Measurements from ENCODE around the gene ANO6.
"Not testable (repeated sequence)": the region's sequence is repeated elsewhere in the genome, so short reads cannot be mapped to it uniquely, and the experiment has no call there.

Gene ANO6

DNA sequence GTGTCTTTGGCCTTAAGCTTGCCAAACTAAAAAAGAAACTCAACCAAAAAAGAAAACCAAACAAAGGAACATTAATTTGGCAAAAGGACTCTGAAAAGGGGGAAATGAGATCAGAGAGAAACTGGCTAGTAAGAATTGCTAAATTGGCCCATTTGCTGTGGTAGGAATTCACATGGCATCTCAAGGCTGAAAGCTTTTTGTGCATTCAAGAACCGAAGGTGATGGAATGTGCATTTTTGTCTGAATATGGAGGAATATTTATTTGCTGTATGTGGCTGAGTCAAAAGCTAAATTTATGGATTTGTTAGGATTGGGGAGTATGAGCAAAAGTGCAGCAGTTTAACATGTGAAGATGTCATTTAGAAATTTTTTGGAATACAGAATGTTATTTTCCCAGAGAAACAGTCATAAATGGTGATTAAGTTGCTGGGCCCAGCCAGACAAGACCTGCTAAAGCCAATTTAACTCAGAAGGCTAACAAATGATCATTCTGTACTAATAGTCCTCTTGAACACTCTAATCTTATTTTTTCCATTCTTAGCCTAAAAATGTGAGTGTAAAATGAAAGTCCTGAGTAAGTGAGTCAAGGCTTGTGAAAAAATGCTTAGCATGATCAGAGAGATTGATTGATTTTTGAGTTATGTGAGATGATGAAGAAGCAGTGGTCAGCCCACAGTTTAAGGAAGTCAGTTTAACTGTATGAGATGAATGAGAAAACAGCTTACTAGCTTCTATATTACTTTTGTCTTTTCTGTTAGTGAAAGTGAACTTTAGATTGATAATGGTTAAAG is 94.1 kb downstream of the ANO6 start:
- Histone ChIP-seq H3K79me2 (ENCODE audit: control insufficient read depth, insufficient read depth, low read length, unreplicated experiment) (peaks cover 3% of the 10 kb centered on the region), H3K27me3 (ENCODE audit: insufficient read depth, low read length) (no peaks in the 10 kb centered on the region), H3K4me1 (ENCODE audit: control insufficient read depth, insufficient read depth, low read length, unreplicated experiment) (peaks cover 13% of the 10 kb centered on the region), H2AFZ (ENCODE audit: low read length, unreplicated experiment) (no peak overlapping the region), H3K4me3 (ENCODE audit: low read depth, low read length) (no peak overlapping the region), H3K27ac (ENCODE audit: low read depth, low read length) (no peak overlapping the region), H3K36me3 (ENCODE audit: insufficient read depth, low read length) (peaks cover 16% of the 10 kb centered on the region; the same call in 1 of the 2 replicates)

DNA sequence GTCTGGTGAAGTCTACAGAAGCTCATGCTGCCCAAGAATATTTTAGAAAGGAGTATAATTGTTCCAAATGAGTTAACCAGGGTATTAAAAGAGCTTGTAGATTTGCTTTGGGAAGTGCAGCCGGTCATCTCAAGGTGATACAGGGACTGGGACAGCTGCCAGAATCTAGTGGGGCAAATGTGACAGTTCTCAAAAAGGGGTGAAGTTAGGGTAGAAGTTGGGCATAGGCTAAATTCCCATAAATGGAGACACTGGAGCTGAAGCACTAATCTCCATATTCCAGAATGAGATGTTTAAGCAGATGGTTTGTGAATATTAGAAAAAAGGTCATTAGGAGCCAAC is 94.7 kb downstream of the ANO6 start:
- peaks cover 16% of the 10 kb centered on the region; the same call in 1 of the 2 replicates for H3K36me3 ChIP-seq (ENCODE audit: insufficient read depth, low read length)
- no peak overlapping the region for H2AFZ ChIP-seq (ENCODE audit: low read length, unreplicated experiment)
- H3K27me3 ChIP-seq (ENCODE audit: insufficient read depth, low read length), result no peaks in the 10 kb centered on the region
- no peak overlapping the region for H3K4me3 ChIP-seq (ENCODE audit: low read depth, low read length)
- no peak overlapping the region for H3K27ac ChIP-seq (ENCODE audit: low read depth, low read length)
- H3K4me1 ChIP-seq (ENCODE audit: control insufficient read depth, insufficient read depth, low read length, unreplicated experiment), result peaks cover 13% of the 10 kb centered on the region
- H3K79me2 ChIP-seq (ENCODE audit: control insufficient read depth, insufficient read depth, low read length, unreplicated experiment), result peaks cover 3% of the 10 kb centered on the region

DNA sequence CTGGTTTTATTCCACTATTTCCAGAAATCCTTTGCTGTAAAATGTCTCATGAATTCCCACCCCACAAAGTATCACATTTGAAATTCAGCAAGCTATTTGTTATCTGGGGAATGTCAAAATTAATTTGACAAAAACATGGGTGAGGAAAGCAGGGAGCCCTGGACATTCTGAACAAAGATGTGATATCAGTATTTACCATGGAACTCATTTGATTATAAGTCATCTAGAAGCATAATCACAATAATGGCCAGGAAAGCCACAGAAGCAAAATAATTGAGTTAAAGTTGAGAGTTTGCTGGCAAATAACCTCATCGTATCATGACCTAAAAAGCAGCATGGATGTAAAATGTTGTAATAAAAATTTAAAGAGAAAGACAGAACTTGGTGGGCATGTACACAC is 96.1 kb downstream of the ANO6 start:
- Histone ChIP-seq H3K27me3 (ENCODE audit: insufficient read depth, low read length) (no peaks in the 10 kb centered on the region), H2AFZ (ENCODE audit: low read length, unreplicated experiment) (no peak overlapping the region), H3K36me3 (ENCODE audit: insufficient read depth, low read length) (peaks cover 13% of the 10 kb centered on the region; the same call in 1 of the 2 replicates), H3K4me3 (ENCODE audit: low read depth, low read length) (no peak overlapping the region), H3K79me2 (ENCODE audit: control insufficient read depth, insufficient read depth, low read length, unreplicated experiment) (no peaks in the 10 kb centered on the region), H3K27ac (ENCODE audit: low read depth, low read length) (no peak overlapping the region), H3K4me1 (ENCODE audit: control insufficient read depth, insufficient read depth, low read length, unreplicated experiment) (peaks cover 13% of the 10 kb centered on the region)

DNA sequence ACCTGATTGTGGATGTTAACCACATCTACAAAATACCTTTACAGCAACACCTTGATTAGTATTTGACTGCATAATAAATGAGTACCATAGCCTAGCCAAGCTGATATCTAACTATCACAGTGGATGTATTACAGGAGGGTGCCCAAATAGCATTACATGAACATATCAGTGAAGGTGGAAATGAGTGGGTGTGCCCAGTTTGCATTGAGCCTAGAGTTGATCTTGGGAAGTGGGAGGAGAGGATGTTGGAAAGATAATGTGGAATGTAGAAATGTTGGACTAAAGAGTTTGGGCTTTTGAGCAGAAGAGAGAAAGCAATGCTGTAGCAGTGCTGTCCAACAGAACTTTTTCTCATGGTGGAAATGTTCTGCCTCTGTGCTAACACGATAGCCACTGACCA is 98.9 kb downstream of the ANO6 start:
- H3K27ac ChIP-seq (ENCODE audit: low read depth, low read length), result no peak overlapping the region
- no peak overlapping the region for H2AFZ ChIP-seq (ENCODE audit: low read length, unreplicated experiment)

GRCh38 chr12:45315462-45315861 is 99.6 kb downstream of the ANO6 start:
- no peaks in the 10 kb centered on the region for H3K27me3 ChIP-seq (ENCODE audit: insufficient read depth, low read length)
- no peaks in the 10 kb centered on the region for H3K79me2 ChIP-seq (ENCODE audit: control insufficient read depth, insufficient read depth, low read length, unreplicated experiment)
- H3K36me3 ChIP-seq (ENCODE audit: insufficient read depth, low read length), result peaks cover 13% of the 10 kb centered on the region; the same call in 1 of the 2 replicates
- no peak overlapping the region for H3K27ac ChIP-seq (ENCODE audit: low read depth, low read length)
- no peak overlapping the region for H2AFZ ChIP-seq (ENCODE audit: low read length, unreplicated experiment)
- no peak overlapping the region for H3K4me3 ChIP-seq (ENCODE audit: low read depth, low read length)
- H3K4me1 ChIP-seq (ENCODE audit: control insufficient read depth, insufficient read depth, low read length, unreplicated experiment), result peaks cover under 1% of the 10 kb centered on the region

More for the DNA sequence above, 98.9 kb downstream of the ANO6 start:
- Histone ChIP-seq H3K36me3 (ENCODE audit: insufficient read depth, low read length) (peaks cover 13% of the 10 kb centered on the region; the same call in 1 of the 2 replicates), H3K79me2 (ENCODE audit: control insufficient read depth, insufficient read depth, low read length, unreplicated experiment) (no peaks in the 10 kb centered on the region), H3K4me1 (ENCODE audit: control insufficient read depth, insufficient read depth, low read length, unreplicated experiment) (peaks cover 7% of the 10 kb centered on the region), H3K4me3 (ENCODE audit: low read depth, low read length) (no peak overlapping the region), H3K27me3 (ENCODE audit: insufficient read depth, low read length) (no peaks in the 10 kb centered on the region)

- H3K79me2 ChIP-seq (ENCODE audit: control insufficient read depth, insufficient read depth, low read length, unreplicated experiment); H3K27me3 ChIP-seq (ENCODE audit: insufficient read depth, low read length); H3K4me1 ChIP-seq (ENCODE audit: control insufficient read depth, insufficient read depth, low read length, unreplicated experiment); H2AFZ ChIP-seq (ENCODE audit: low read length, unreplicated experiment); H3K27ac ChIP-seq (ENCODE audit: low read depth, low read length); H3K4me3 ChIP-seq (ENCODE audit: low read depth, low read length): not testable (repeated sequence)
- peaks cover 13% of the 10 kb centered on the region; the same call in 1 of the 2 replicates for H3K36me3 ChIP-seq (ENCODE audit: insufficient read depth, low read length)
Observed at GRCh38 chr12:45317261-45317660, 101.4 kb downstream of the ANO6 start.

DNA sequence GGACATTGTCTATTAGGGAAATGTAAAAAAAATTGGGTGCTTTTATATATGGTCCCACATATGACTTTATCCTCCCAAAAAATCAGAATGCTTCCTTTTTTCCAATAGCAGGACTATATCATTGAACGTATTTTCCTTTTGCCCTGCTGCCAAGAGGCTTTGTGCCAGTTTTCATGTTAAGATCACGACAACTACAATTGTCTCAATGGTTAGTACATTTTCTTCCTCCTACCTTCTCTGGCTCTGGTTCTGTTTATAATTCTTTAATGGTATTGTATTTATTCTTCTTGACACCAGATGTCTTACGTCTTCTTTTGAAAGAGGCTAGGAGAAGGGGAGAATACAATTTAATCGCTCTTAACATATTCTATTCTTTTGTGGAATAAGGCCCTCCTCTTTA is 106.9 kb downstream of the ANO6 start:
- H3K36me3 ChIP-seq (ENCODE audit: insufficient read depth, low read length), result no peaks in the 10 kb centered on the region
- peaks cover 3% of the 10 kb centered on the region for H3K79me2 ChIP-seq (ENCODE audit: control insufficient read depth, insufficient read depth, low read length, unreplicated experiment)
- no peak overlapping the region for H3K27ac ChIP-seq (ENCODE audit: low read depth, low read length)
- no peak overlapping the region for H2AFZ ChIP-seq (ENCODE audit: low read length, unreplicated experiment)
- peaks cover under 1% of the 10 kb centered on the region for H3K4me1 ChIP-seq (ENCODE audit: control insufficient read depth, insufficient read depth, low read length, unreplicated experiment)
- no peak overlapping the region for H3K4me3 ChIP-seq (ENCODE audit: low read depth, low read length)
- H3K27me3 ChIP-seq (ENCODE audit: insufficient read depth, low read length), result no peaks in the 10 kb centered on the region

DNA sequence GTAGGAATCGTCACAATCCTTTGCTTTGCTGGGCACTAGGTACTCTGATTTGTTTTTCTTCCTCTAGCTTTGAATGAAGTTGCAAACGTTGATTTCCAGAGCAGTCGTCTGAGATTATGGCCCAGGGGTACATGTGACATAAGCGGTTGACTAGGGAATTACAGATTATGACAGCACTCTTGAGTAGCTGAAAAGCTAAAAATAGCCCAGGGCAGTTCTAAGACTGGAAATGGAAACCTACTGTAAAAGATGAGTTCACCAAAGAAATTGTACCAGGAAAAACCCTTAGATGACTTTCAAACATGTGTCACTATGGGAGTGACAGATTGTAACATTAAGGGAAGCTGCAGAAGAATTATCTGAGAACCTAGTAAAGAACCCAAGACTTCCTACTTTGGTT is 108.5 kb downstream of the ANO6 start:
- Histone ChIP-seq H3K4me1 (ENCODE audit: control insufficient read depth, insufficient read depth, low read length, unreplicated experiment) (peaks cover 14% of the 10 kb centered on the region), H3K4me3 (ENCODE audit: low read depth, low read length) (no peak overlapping the region), H3K27me3 (ENCODE audit: insufficient read depth, low read length) (no peaks in the 10 kb centered on the region), H3K79me2 (ENCODE audit: control insufficient read depth, insufficient read depth, low read length, unreplicated experiment) (peaks cover 3% of the 10 kb centered on the region), H3K36me3 (ENCODE audit: insufficient read depth, low read length) (no peaks in the 10 kb centered on the region), H3K27ac (ENCODE audit: low read depth, low read length) (no peak overlapping the region), H2AFZ (ENCODE audit: low read length, unreplicated experiment) (no peak overlapping the region)

GRCh38 chr12:45326358-45326975 is 110.6 kb downstream of the ANO6 start:
- Histone ChIP-seq H3K36me3 (ENCODE audit: insufficient read depth, low read length) (no peaks in the 10 kb centered on the region; the same call in 1 of the 2 replicates), H3K4me3 (ENCODE audit: low read depth, low read length) (no peak overlapping the region), H3K4me1 (ENCODE audit: control insufficient read depth, insufficient read depth, low read length, unreplicated experiment) (peaks cover 14% of the 10 kb centered on the region), H3K27me3 (ENCODE audit: insufficient read depth, low read length) (no peaks in the 10 kb centered on the region), H3K79me2 (ENCODE audit: control insufficient read depth, insufficient read depth, low read length, unreplicated experiment) (peaks cover 3% of the 10 kb centered on the region), H3K27ac (ENCODE audit: low read depth, low read length) (no peak overlapping the region), H2AFZ (ENCODE audit: low read length, unreplicated experiment) (no peak overlapping the region)

DNA sequence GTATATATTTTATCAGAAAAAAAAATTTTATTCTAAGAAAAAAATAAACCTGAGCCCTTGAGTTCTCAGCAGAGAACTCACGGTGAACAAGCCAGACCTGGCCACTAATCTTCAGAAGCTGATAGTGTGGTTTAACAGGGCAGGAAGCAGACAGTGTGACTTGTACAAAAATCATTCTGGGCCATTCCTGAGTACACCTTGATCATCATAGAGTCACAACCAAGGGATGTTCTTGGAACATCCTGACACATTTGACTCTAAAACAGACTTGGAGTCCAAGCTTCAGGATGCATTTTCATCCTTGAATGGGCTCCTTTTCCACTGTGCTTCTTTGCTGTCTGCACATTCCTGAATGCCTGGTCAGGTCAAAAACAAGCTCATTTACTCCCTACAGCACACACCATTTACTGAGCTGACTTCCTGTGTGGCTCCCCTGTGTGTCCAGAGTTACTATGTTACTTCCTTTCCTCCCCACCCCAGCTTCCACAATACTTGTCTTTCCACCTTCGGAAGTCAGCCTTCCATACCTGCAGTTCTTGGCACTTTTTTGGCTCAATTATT is 112.0 kb downstream of the ANO6 start:
- H3K4me3 ChIP-seq (ENCODE audit: low read depth, low read length), result no peak overlapping the region
- no peaks in the 10 kb centered on the region for H3K79me2 ChIP-seq (ENCODE audit: control insufficient read depth, insufficient read depth, low read length, unreplicated experiment)
- peaks cover 4% of the 10 kb centered on the region; the same call in 1 of the 2 replicates for H3K36me3 ChIP-seq (ENCODE audit: insufficient read depth, low read length)
- H3K4me1 ChIP-seq (ENCODE audit: control insufficient read depth, insufficient read depth, low read length, unreplicated experiment), result peaks cover 14% of the 10 kb centered on the region
- H3K27ac ChIP-seq (ENCODE audit: low read depth, low read length), result no peak overlapping the region
- no peaks in the 10 kb centered on the region for H3K27me3 ChIP-seq (ENCODE audit: insufficient read depth, low read length)
- no peak overlapping the region for H2AFZ ChIP-seq (ENCODE audit: low read length, unreplicated experiment)
